Endothelial cell of umbilical vein (primary cell): ENCODE measurements around the gene LST1. TPM values are rescaled to one million over a fixed set of nuclear protein-coding genes. Genes with fewer than 3 reads are reported as not detected.
A peak's percentile ranks its signal among the peaks of the same experiment; 100 is the strongest.

ENCODE experiments used
- BruUV-seq: library from RNA; stranded (reverse); fragments of 400-500 nt; replicated peaks from 2 replicates; lab custom pipeline; 2021; lab: Mats Ljungman, UMichigan
- CTCF ChIA-PET: fragments of 300-600, 350-600 bp; sonication (Branson Sonifier 250); formaldehyde crosslinking; loops from one replicate; lab custom pipeline; 2021; ENCODE audit warnings: antibody characterized with exemption, inconsistent platforms; lab: Charles Lee
- POLR2A ChIA-PET: fragments of 300-600, 350-600 bp; sonication (Branson Sonifier 250); formaldehyde crosslinking; loops from one replicate; lab custom pipeline; 2021; ENCODE audit warnings: antibody characterized with exemption, inconsistent platforms; lab: Charles Lee
- DNase-seq: peaks from one replicate; pipeline ENCODE4 v3.0.0-alpha.2; 2011; ENCODE audit warnings: low read depth, low spot score
- FAIRE-seq: peaks from 2 replicates; lab custom pipeline; 2011; peaks lifted over from hg19 to GRCh38; lab: Jason Lieb, UNC
- H2AFZ ChIP-seq: 2 replicates; pipeline ENCODE4 v1.6.0; 2012; ENCODE audit warnings: low read depth, low read length, control low read depth, inconsistent platforms
- H3K27ac ChIP-seq: 2 replicates; pipeline ENCODE4 v1.5.1; 2011; ENCODE audit warnings: low read depth, mild to moderate bottlenecking, control low read depth, low read length, moderate library complexity; ENCODE audit not compliant: insufficient read depth
- H3K27me3 ChIP-seq, 2 experiments: 2 replicates each; pipeline versions ENCODE4 v1.6.0 to v1.6.1; 2011; ENCODE audit warnings: low read length in 2 of 2, mixed read lengths in 1 of 2; ENCODE audit not compliant: control insufficient read depth in 2 of 2, insufficient read depth in 2 of 2
- H3K36me3 ChIP-seq, 2 experiments: 2 replicates in 1 of 2; 3 replicates in 1 of 2; pipeline ENCODE4 v1.5.1; 2011; ENCODE audit warnings: low read length in 2 of 2, mild to moderate bottlenecking in 1 of 2, moderate library complexity in 1 of 2; ENCODE audit not compliant: control insufficient read depth in 2 of 2, insufficient read depth in 2 of 2; ENCODE audit errors: extremely low read depth in 1 of 2
- H3K4me1 ChIP-seq: 3 replicates; pipeline ENCODE4 v1.5.1; 2011; ENCODE audit warnings: mild to moderate bottlenecking, low read length; ENCODE audit not compliant: control insufficient read depth, insufficient read depth; ENCODE audit errors: extremely low read depth
- H3K4me2 ChIP-seq: 2 replicates; pipeline ENCODE4 v1.6.1; 2011; ENCODE audit warnings: low read length, control low read depth, mixed read lengths; ENCODE audit not compliant: insufficient read depth
- H3K4me3 ChIP-seq, 3 experiments: fragments of 200-600 bp in 1 of 3; sonication (generic), shearing (Covaris generic) in 1 of 3; replicated peaks in 1 of 3; 2 replicates each; pipeline ENCODE4 v1.5.1; 2011 to 2016; ENCODE audit warnings: control low read depth in 3 of 3, low read length in 3 of 3, mild to moderate bottlenecking in 2 of 3, inconsistent platforms in 1 of 3, low read depth in 1 of 3, moderate library complexity in 1 of 3; ENCODE audit not compliant: insufficient read depth in 1 of 3
- H3K79me2 ChIP-seq: 2 replicates; pipeline ENCODE4 v1.6.0; 2012; ENCODE audit warnings: low read length, inconsistent platforms; ENCODE audit not compliant: control insufficient read depth, insufficient read depth
- H3K9ac ChIP-seq: replicated peaks from 2 replicates; pipeline ENCODE3; 2011; ENCODE audit warnings: low read length, control low read depth; ENCODE audit not compliant: insufficient read depth; ENCODE audit errors: extremely low read depth
- H3K9me1 ChIP-seq: replicated peaks from 3 replicates; pipeline ENCODE4 v1.6.0; 2011; ENCODE audit warnings: mild to moderate bottlenecking, low read length; ENCODE audit not compliant: control insufficient read depth, insufficient read depth; ENCODE audit errors: extremely low read depth
- H3K9me3 ChIP-seq: replicated peaks from 2 replicates; pipeline ENCODE4 v1.5.1; 2012; ENCODE audit warnings: low read length, inconsistent platforms; ENCODE audit not compliant: control insufficient read depth, insufficient read depth
- H4K20me1 ChIP-seq: replicated peaks from 2 replicates; pipeline ENCODE3; 2011; ENCODE audit warnings: mild to moderate bottlenecking, low read length; ENCODE audit not compliant: control insufficient read depth, insufficient read depth; ENCODE audit errors: extremely low read depth
- EZH2 ChIP-seq: IDR thresholded peaks from 2 replicates; pipeline ENCODE4 v1.6.1; 2012; ENCODE audit warnings: borderline replicate concordance, low read depth, mild to moderate bottlenecking, moderate library complexity, low read length, inconsistent platforms; ENCODE audit not compliant: severe bottlenecking
- FOS ChIP-seq: IDR thresholded peaks from 2 replicates; pipeline ENCODE4 v1.6.1; 2011; ENCODE audit warnings: mild to moderate bottlenecking, low read length, moderate library complexity, borderline replicate concordance; ENCODE audit not compliant: insufficient read depth
- GATA2 ChIP-seq: IDR thresholded peaks from 2 replicates; pipeline ENCODE4 v1.7.0; 2011; ENCODE audit warnings: low read depth, mild to moderate bottlenecking, moderate library complexity, mixed read lengths, low read length; ENCODE audit not compliant: insufficient read length, insufficient read depth
- JUN ChIP-seq: IDR thresholded peaks from 2 replicates; pipeline ENCODE4 v1.6.1; 2011; ENCODE audit warnings: borderline replicate concordance, low read depth; ENCODE audit not compliant: insufficient read length, insufficient read depth
- MYC ChIP-seq: IDR thresholded peaks from one replicate; pipeline ENCODE4 v1.6.1; 2011; ENCODE audit warnings: mild to moderate bottlenecking, low read depth, low read length
- POLR2A ChIP-seq: IDR thresholded peaks from 2 replicates; pipeline ENCODE4 v1.6.1; 2012; ENCODE audit warnings: low read depth, mild to moderate bottlenecking, control low read depth, low read length
- POLR2AphosphoS5 ChIP-seq: IDR thresholded peaks from 2 replicates; pipeline ENCODE4 v1.6.1; 2012; ENCODE audit warnings: low read depth, mild to moderate bottlenecking, control low read depth, low read length, moderate library complexity; ENCODE audit not compliant: insufficient read depth
- dilution Hi-C: fragments of 300-500 bp; cut with MboI; formaldehyde crosslinking; loops from one replicate; pipeline ENCODE4 v1.15.0; 2019; ENCODE audit warnings: low sequenced_read_pairs; ENCODE audit not compliant: extremely low pct_ligation_motif_present
- intact Hi-C: fragments of 100-400 bp; cut with micrococcal nuclease; formaldehyde crosslinking; loops from one replicate; pipeline ENCODE4 v1.10.0; 2022
- polyA plus RNA-seq, 4 experiments: library from polyadenylated mRNA; depleted of rRNA in 3 of 4; stranded (reverse) in 3 of 4; unstranded in 1 of 4; fragments of >200 nt; gene quantifications; 2 replicates each; pipeline versions ENCODE4 v1.2.1 to v1.2.3, GENCODE V29; 2011 to 2012; ENCODE audit warnings: missing spikeins in 1 of 4
- total RNA-seq: library from RNA; stranded (reverse); gene quantifications from 2 replicates; pipeline ENCODE4 v1.2.3, GENCODE V29; 2021
- TF ChIP-seq, protein P1 (sequence below), 2 donors: IDR thresholded peaks; 1 replicate in 1 of 2; 2 replicates in 1 of 2; pipeline ENCODE4 v1.5.1; 2011; ENCODE audit warnings: low read length in 2 of 2, mild to moderate bottlenecking in 2 of 2, moderate library complexity in 2 of 2, control low read depth in 1 of 2, inconsistent platforms in 1 of 2, low read depth in 1 of 2; ENCODE audit not compliant: insufficient read depth in 1 of 2; ENCODE audit errors: extremely low read depth in 1 of 2
- TF ChIP-seq, protein P2 (sequence below): IDR thresholded peaks from 2 replicates; pipeline ENCODE4 v1.6.1; 2011; ENCODE audit not compliant: insufficient read depth, insufficient read length

The LST1 gene
- total and polyA plus RNA-seq, 2 donors (not counting 3 experiments of a cell fraction or from before 2014, with no cell fraction given): 1.00 to 1.8 TPM

DNA sequence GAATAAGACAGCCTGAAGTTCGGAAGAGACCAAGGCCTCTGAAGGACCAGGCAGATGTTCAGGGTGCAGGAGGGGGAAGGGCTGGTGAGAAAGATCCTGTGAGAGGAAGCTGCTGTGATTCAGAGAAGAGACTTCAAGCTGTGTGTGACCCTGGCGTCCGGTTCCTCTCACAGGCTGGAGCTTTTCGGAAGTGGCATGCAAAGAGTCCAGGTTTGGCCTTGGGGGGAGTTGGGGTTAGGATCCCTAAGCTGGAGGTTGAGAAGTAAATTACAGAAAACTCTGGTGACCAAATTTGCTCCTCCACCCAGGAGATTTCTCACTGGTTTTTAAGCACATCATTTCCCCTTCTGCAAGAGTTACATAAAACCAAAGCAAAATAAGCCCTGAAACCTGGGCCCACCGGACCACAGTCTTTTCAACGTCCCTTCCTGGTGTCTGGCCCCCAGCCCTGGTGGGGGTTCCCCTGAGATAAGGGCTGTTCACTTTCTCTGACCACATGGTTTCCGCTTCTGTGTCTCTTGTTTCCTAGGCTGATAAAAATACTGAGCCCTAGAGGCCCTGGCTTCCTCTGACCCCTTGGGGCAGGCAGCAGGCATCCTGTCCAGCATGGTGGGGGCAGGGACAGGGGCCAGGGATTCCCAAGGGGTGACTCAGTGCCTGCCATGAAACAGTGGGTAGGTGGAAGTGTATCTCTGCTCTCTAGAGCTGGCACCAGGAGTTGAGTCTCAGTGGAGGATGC, 25.9 kb upstream of the LST1 start:
- dilution Hi-C loops: no loop called here
- no peaks in the 10 kb centered on the region for H3K27me3 ChIP-seq
- H3K27ac ChIP-seq: peak overlapping the region; percentile 98
- FAIRE-seq (peak; percentile 95), DNase-seq (peak; percentile 99)
- CTCF ChIA-PET: interaction anchor here (0.7 to 31.0 kb wide), 4 partner anchors 9 to 29 kb away, joined by 3 to 1517 read pairs (median 18); partner anchors contain the start of genes LST1, LTB, NCR3 and NFKBIL1
- no peaks in the 10 kb centered on the region for H4K20me1 ChIP-seq
- peak overlapping the region; percentile 90 for H3K4me2 ChIP-seq
- H3K9me1 ChIP-seq: no peaks in the 10 kb centered on the region
- POLR2A ChIA-PET: interaction anchor here (0.5 to 0.9 kb wide), 3 partner anchors 20 to 267 kb away, joined by 3 to 8 read pairs (median 5); partner anchors contain the start of gene HSPA1B
- no peak overlapping the region for H2AFZ ChIP-seq
- no peak for TF ChIP-seq EZH2
- TF ChIP-seq GATA2: peak; percentile 95
- TF ChIP-seq FOS: peak; percentile 97
- peak; percentile 37 for TF ChIP-seq MYC
- TF ChIP-seq JUN: peak; percentile 94
- TF ChIP-seq, protein P1, sequence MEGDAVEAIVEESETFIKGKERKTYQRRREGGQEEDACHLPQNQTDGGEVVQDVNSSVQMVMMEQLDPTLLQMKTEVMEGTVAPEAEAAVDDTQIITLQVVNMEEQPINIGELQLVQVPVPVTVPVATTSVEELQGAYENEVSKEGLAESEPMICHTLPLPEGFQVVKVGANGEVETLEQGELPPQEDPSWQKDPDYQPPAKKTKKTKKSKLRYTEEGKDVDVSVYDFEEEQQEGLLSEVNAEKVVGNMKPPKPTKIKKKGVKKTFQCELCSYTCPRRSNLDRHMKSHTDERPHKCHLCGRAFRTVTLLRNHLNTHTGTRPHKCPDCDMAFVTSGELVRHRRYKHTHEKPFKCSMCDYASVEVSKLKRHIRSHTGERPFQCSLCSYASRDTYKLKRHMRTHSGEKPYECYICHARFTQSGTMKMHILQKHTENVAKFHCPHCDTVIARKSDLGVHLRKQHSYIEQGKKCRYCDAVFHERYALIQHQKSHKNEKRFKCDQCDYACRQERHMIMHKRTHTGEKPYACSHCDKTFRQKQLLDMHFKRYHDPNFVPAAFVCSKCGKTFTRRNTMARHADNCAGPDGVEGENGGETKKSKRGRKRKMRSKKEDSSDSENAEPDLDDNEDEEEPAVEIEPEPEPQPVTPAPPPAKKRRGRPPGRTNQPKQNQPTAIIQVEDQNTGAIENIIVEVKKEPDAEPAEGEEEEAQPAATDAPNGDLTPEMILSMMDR (IDR thresholded peaks at IDR 0.05; ENCODE audit: extremely low read depth in 1 of 2, insufficient read depth in 1 of 2, low read depth in 1 of 2, low read length in 2 of 2): no peak
- peak; percentile 71 for TF ChIP-seq POLR2A
- TF ChIP-seq, protein P2, sequence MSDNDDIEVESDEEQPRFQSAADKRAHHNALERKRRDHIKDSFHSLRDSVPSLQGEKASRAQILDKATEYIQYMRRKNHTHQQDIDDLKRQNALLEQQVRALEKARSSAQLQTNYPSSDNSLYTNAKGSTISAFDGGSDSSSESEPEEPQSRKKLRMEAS: peak; percentile 34
- TF ChIP-seq POLR2AphosphoS5: peak; percentile 97
- peak overlapping the region; percentile 82 for H3K9ac ChIP-seq
- H3K4me3 ChIP-seq: peak overlapping the region in 1 of 3 experiments; percentile 29
- no peaks in the 10 kb centered on the region for H3K9me3 ChIP-seq
- peaks cover 7% of the 10 kb centered on the region for H3K79me2 ChIP-seq
- H3K36me3 ChIP-seq: peaks cover 2 to 10% of the 10 kb centered on the region in 2 experiments
- BruUV-seq: no TSS peak
- intact Hi-C loops: loop anchor here (1.0 kb wide), 4 partner anchors 9 to 34 kb away; partner anchors contain the start of gene NFKBIL1
- H3K4me1 ChIP-seq: peaks cover 69% of the 10 kb centered on the region
